K562 (cell line): ENCODE data around the gene KMT2E. TPM values are rescaled to one million over a fixed set of nuclear protein-coding genes. Genes with fewer than 3 reads are reported as not detected.

Experiments used
- ATAC-seq: fragments of 200-7000 bp; cut with Tn5 transposase; 3 replicates; pipeline ENCODE4 v1.9.1; 2020; ENCODE audit warnings: moderate library complexity
- BruUV-seq: library from RNA; stranded (reverse); fragments of 400-500 nt; replicated peaks from 2 replicates; lab custom pipeline; 2021; lab: Mats Ljungman, UMichigan
- CTCF ChIA-PET: fragments of 300-600 bp; formaldehyde crosslinking; extraction: SDS; loops from one replicate; lab custom pipeline; 2021; ENCODE audit warnings: low intra/inter-chr PET ratio; lab: Yijun Ruan, JAX
- POLR2A ChIA-PET: fragments of 300-600, 350-650 bp; sonication (Branson Sonifier 250); formaldehyde crosslinking; extraction: SDS; loops from one replicate; lab custom pipeline; 2021; ENCODE audit warnings: antibody characterized with exemption, inconsistent platforms; lab: Yijun Ruan, JAX
- DNase-seq, 4 experiments: peaks; one replicate each; pipeline versions ENCODE4 v3.0.0 to v3.0.0-alpha.2; 2011 to 2018; ENCODE audit warnings: low spot score in 3 of 4, mixed read lengths in 3 of 4; ENCODE audit errors: extremely low read depth in 1 of 4
- FAIRE-seq: peaks from 2 replicates; lab custom pipeline; 2011; peaks lifted over from hg19 to GRCh38; lab: Jason Lieb, UNC
- H2AFZ ChIP-seq: 2 replicates; pipeline ENCODE4 v1.6.0; 2011; ENCODE audit warnings: low read depth, low read length, control low read depth, inconsistent platforms
- H3K27ac ChIP-seq: fragments of 200-600 bp; 3 replicates; pipeline ENCODE4 v1.8.0; 2011; ENCODE audit warnings: low read depth, mild to moderate bottlenecking, control low read depth, inconsistent platforms, low read length, moderate library complexity, mixed read lengths; ENCODE audit errors: extremely low read depth
- H3K27me3 ChIP-seq, 2 experiments: fragments of 300-600 bp in 1 of 2; 2 replicates in 1 of 2; 3 replicates in 1 of 2; pipeline versions ENCODE4 v1.6.0 to v1.8.0; 2011; ENCODE audit warnings: inconsistent platforms in 2 of 2, low read length in 2 of 2, mild to moderate bottlenecking in 1 of 2, mixed read lengths in 1 of 2, moderate library complexity in 1 of 2; ENCODE audit not compliant: control insufficient read depth in 2 of 2, insufficient read depth in 2 of 2
- H3K36me3 ChIP-seq: fragments of 300-600 bp; 3 replicates; pipeline ENCODE4 v1.8.0; 2011; ENCODE audit warnings: mild to moderate bottlenecking, low read length, inconsistent platforms; ENCODE audit not compliant: control insufficient read depth, insufficient read depth
- H3K4me1 ChIP-seq, 2 experiments: fragments of 200-600 bp in 1 of 2; replicated peaks in 1 of 2; 2 replicates in 1 of 2; 3 replicates in 1 of 2; pipeline versions ENCODE4 v1.5.1 to v1.8.0; 2011; ENCODE audit warnings: inconsistent platforms in 2 of 2, low read length in 2 of 2, mild to moderate bottlenecking in 1 of 2, mixed read lengths in 1 of 2, moderate library complexity in 1 of 2; ENCODE audit not compliant: control insufficient read depth in 2 of 2, insufficient read depth in 2 of 2
- H3K4me2 ChIP-seq: 2 replicates; pipeline ENCODE4 v1.6.1; 2011; ENCODE audit warnings: low read length, control low read depth, inconsistent platforms, mixed read lengths; ENCODE audit not compliant: insufficient read depth
- H3K4me3 ChIP-seq: fragments of 200-600 bp; sonication (generic), shearing (Covaris generic); 2 replicates; pipeline ENCODE4 v1.5.1; 2016; ENCODE audit warnings: control low read depth, inconsistent platforms
- H3K79me2 ChIP-seq: fragments of 200-600 bp; 3 replicates; pipeline ENCODE4 v1.8.0; 2011; ENCODE audit warnings: low read length, inconsistent platforms; ENCODE audit not compliant: control insufficient read depth, insufficient read depth
- H3K9ac ChIP-seq, 2 experiments: 2 replicates each; pipeline versions ENCODE4 v1.6.0 to v1.6.1; 2011; ENCODE audit warnings: low read depth in 2 of 2, low read length in 2 of 2, control low read depth in 1 of 2, inconsistent platforms in 1 of 2, mild to moderate bottlenecking in 1 of 2, mixed read lengths in 1 of 2; ENCODE audit not compliant: insufficient read depth in 1 of 2
- H3K9me1 ChIP-seq: one replicate; pipeline ENCODE4 v1.6.0; 2011; ENCODE audit warnings: inconsistent platforms, mild to moderate bottlenecking, low read length, moderate library complexity; ENCODE audit not compliant: control insufficient read depth, insufficient read depth
- H3K9me3 ChIP-seq: replicated peaks from 2 replicates; pipeline ENCODE4 v1.5.1; 2011; ENCODE audit warnings: low read depth, low read length, inconsistent platforms; ENCODE audit not compliant: control insufficient read depth, insufficient read depth
- H4K20me1 ChIP-seq: replicated peaks from 2 replicates; pipeline ENCODE4 v1.6.1; 2011; ENCODE audit warnings: low read length, inconsistent platforms, mixed read lengths; ENCODE audit not compliant: control insufficient read depth, insufficient read depth
- ARID1B ChIP-seq: fragments of 450-650 bp; IDR thresholded peaks from 2 replicates; pipeline ENCODE4 v1.6.1; 2016; ENCODE audit warnings: antibody characterized with exemption, mild to moderate bottlenecking, inconsistent platforms
- CREB1 ChIP-seq, 2 experiments: sonication (generic) in 1 of 2; formaldehyde crosslinking in 1 of 2; IDR thresholded peaks; 2 replicates each; pipeline versions ENCODE4 v1.6.1 to v1.8.0; 2012 to 2022; ENCODE audit warnings: inconsistent platforms in 1 of 2, mild to moderate bottlenecking in 1 of 2, missing genetic modification reagents in 1 of 2, moderate library complexity in 1 of 2
- DNMT1 ChIP-seq: fragments of 450-650 bp; IDR thresholded peaks from 2 replicates; pipeline ENCODE4 v1.6.1; 2016; ENCODE audit warnings: antibody characterized with exemption, mild to moderate bottlenecking
- HCFC1 ChIP-seq: IDR thresholded peaks from 2 replicates; pipeline ENCODE4 v1.6.1; 2012; ENCODE audit warnings: low read depth, low read length, improper control_type of control experiment
- HOXB6 ChIP-seq: fragments of 250-450 bp; sonication (Bioruptor Pico); IDR thresholded peaks from 2 replicates; pipeline ENCODE4 v1.5.1; 2022; ENCODE audit warnings: mild to moderate bottlenecking, borderline replicate concordance
- KHSRP ChIP-seq: fragments of 450-650 bp; IDR thresholded peaks from 2 replicates; pipeline ENCODE4 v1.6.1; 2017
- MAFK ChIP-seq: IDR thresholded peaks from 2 replicates; pipeline ENCODE4 v1.6.1; 2011; ENCODE audit warnings: low read length, improper control_type of control experiment
- NFXL1 ChIP-seq: fragments of 450-650 bp; formaldehyde crosslinking; IDR thresholded peaks from 2 replicates; pipeline ENCODE4 v1.4.0; 2021; ENCODE audit warnings: mild to moderate bottlenecking
- THRAP3 ChIP-seq: fragments of 450-650 bp; IDR thresholded peaks from 2 replicates; pipeline ENCODE4 v1.6.1; 2016; ENCODE audit warnings: mild to moderate bottlenecking, inconsistent platforms, borderline replicate concordance
- XRCC4 ChIP-seq: IDR thresholded peaks from one replicate; pipeline ENCODE4 v1.6.1; 2011; ENCODE audit not compliant: insufficient read depth, insufficient read length; ENCODE audit errors: extremely low read depth
- ZBTB8A ChIP-seq: fragments of 450-650 bp; IDR thresholded peaks from 2 replicates; pipeline ENCODE4 v1.6.1; 2018; ENCODE audit warnings: mild to moderate bottlenecking, moderate library complexity; ENCODE audit not compliant: partially characterized antibody
- ZC3H8 ChIP-seq: fragments of 450-650 bp; IDR thresholded peaks from 2 replicates; pipeline ENCODE4 v1.6.1; 2017
- ZKSCAN3 ChIP-seq: fragments of 250-450 bp; sonication (Bioruptor Pico); IDR thresholded peaks from 2 replicates; pipeline ENCODE4 v1.4.0; 2020
- ZNF146 ChIP-seq: IDR thresholded peaks from one replicate; pipeline ENCODE4 v1.6.1; 2018; ENCODE audit warnings: missing compliant biosample characterization; ENCODE audit not compliant: unreplicated experiment
- ZNF699 ChIP-seq: fragments of 250-450 bp; sonication (Bioruptor Pico); IDR thresholded peaks from 2 replicates; pipeline ENCODE4 v1.8.0; 2021; ENCODE audit warnings: mild to moderate bottlenecking, moderate library complexity; ENCODE audit not compliant: insufficient replicate concordance
- WGBS: fragments of 100-300 bp; shearing (Covaris generic); methylation state at CpG from one replicate; pipeline ENCODE4 v1.1.6; 2016; ENCODE audit warnings: low coverage, mixed read lengths; ENCODE audit not compliant: insufficient coverage; ENCODE audit errors: missing lambda C conversion rate; 5-methylcytosine and 5-hydroxymethylcytosine counted together
- in situ Hi-C: fragments of 300-500 bp; cut with MboI; formaldehyde crosslinking; loops from 4 replicates; pipeline ENCODE4 v1.15.0; 2018; ENCODE audit warnings: inconsistent platforms, mixed read lengths
- intact Hi-C: fragments of 100-400 bp; cut with micrococcal nuclease; formaldehyde crosslinking; loops from 2 replicates; pipeline ENCODE4 v1.14.2; 2022
- polyA plus RNA-seq, 8 experiments: library from polyadenylated mRNA; depleted of rRNA in 4 of 8; stranded (reverse) in 5 of 8; unstranded in 3 of 8; fragments of >200 nt; fragmentation: Nextera tagmentation in 2 of 8; fragmentation: Illumina TruSeq in 1 of 8; extraction: Ambion mirVana in 2 of 8; extraction: Trizol in 1 of 8; gene quantifications; 2 replicates each; pipeline versions ENCODE4 v1.2.1 to v1.2.3, GENCODE V29; 2011 to 2014; ENCODE audit warnings: inconsistent platforms in 1 of 8, missing spikeins in 1 of 8
- total RNA-seq, 7 experiments: library from RNA; depleted of rRNA in 6 of 7; stranded (reverse); fragments of >200 nt in 6 of 7; fragmentation: Illumina TruSeq in 2 of 7; extraction: Trizol in 2 of 7; gene quantifications; 2 replicates each; pipeline versions ENCODE4 v1.2.1 to v1.2.3, GENCODE V29; 2011 to 2021; ENCODE audit warnings: low replicate concordance in 1 of 7
- TF ChIP-seq, protein P1 (sequence below): fragments of 250-450 bp; sonication (Bioruptor Pico); IDR thresholded peaks from 2 replicates; pipeline ENCODE4 v1.5.0; 2021; ENCODE audit warnings: mild to moderate bottlenecking, moderate library complexity
- TF ChIP-seq, protein P2 (sequence below): fragments of 250-450 bp; sonication (Bioruptor Pico); IDR thresholded peaks from 2 replicates; pipeline ENCODE4 v1.5.0; 2021
- TF ChIP-seq, protein P3 (sequence below): fragments of 250-450 bp; sonication (Bioruptor Pico); IDR thresholded peaks from 2 replicates; pipeline ENCODE4 v1.8.0; 2022; ENCODE audit warnings: inconsistent platforms, mild to moderate bottlenecking, moderate library complexity, borderline replicate concordance

KMT2E gene
- total and polyA plus RNA-seq, 9 of the 15 experiments (the other 6 are each of a cell fraction or from before 2014, with no cell fraction given) = 8.9 to 55.3 (median 38.1) TPM

DNA sequence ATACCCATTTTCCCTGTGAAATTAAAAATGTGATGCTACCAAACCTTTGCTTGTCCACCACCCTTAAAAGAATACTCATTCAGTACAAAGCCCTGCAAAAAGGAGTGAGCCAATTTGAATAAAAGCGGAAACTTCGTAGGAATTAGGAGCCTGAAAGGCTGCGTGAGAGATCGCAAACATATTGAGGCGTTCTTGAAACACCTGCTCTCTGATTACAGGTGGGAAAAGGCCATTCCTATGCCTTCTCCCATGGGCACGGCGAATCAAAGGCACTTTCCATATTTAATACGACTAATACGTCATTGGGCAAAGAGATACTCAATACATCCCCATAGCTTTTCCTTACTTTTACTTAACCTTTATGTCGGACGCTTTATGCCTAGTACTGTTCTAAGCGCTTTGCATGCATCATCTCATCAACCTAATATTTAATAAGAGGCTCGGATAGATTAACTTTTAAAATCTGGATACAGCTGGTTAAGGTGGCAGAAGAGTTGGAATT lies 30.9 kb upstream of the KMT2E start:
- Histone ChIP-seq H3K4me2 (peak overlapping the region; percentile 92), H3K9me1 (no peaks in the 10 kb centered on the region), H3K4me1 (peaks cover 14 to 19% of the 10 kb centered on the region in 2 experiments; a peak in 4 of 5 replicates), H3K36me3 (peaks cover 14% of the 10 kb centered on the region; the same call in 1 of the 3 replicates), H3K79me2 (peaks cover 60% of the 10 kb centered on the region), H3K4me3 (peak overlapping the region; percentile 58), H4K20me1 (0 out of 2 replicates have a peak, but pooled peaks cover 4% of the 10 kb centered on the region), H3K27me3 (no peaks in the 10 kb centered on the region), H2AFZ (peak overlapping the region; percentile 96), H3K27ac (peak overlapping the region; percentile 95), H3K9me3 (no peaks in the 10 kb centered on the region), H3K9ac (peak overlapping the region; percentile 93 to 96)
- no peak for FAIRE-seq
- ATAC-seq = no peak
- TSS peak; percentile 68 for BruUV-seq
- ChIA-PET POLR2A (interaction anchor here (0.6 to 6.2 kb wide), 18 partner anchors 9 to 1749 kb away, joined by 3 to 73 read pairs (median 4); partner anchors contain the start of gene KMT2E), CTCF (interaction anchor here (0.5 to 1.8 kb wide), 3 partner anchors 58 to 261 kb away, joined by 3 to 8 read pairs (median 3); no protein-coding TSS in a partner anchor)
- intact Hi-C loops (loop anchor here (5.0 to 10.0 kb wide), 4 partner anchors 124 to 604 kb away; no protein-coding TSS in a partner anchor), in situ Hi-C loops (no loop called here)
- DNase-seq = no peak
- WGBS = 45% methylated on average over 13 of the region's 13 CpGs
- TF ChIP-seq HCFC1 (no peak), MAFK (no peak), ZC3H8 (no peak), THRAP3 (0 out of 2 replicates have a peak, but pooled peaks have one; percentile 29), CREB1 (IDR thresholded peaks at IDR 0.05) (no peak), CREB1 (CRISPR knock-in tag; IDR thresholded peaks at IDR 0.05) (no peak), ARID1B (no peak), ZBTB8A (no peak), ZNF699 (CRISPR knock-in tag) (no peak), XRCC4 (no peak), KHSRP (no peak), DNMT1 (no peak), ZKSCAN3 (no peak), ZNF146 (CRISPR knock-in tag) (no peak), NFXL1 (CRISPR knock-in tag) (no peak), HOXB6 (CRISPR knock-in tag) (peak; percentile 57; the same call in 1 of the 2 replicates)
- TF ChIP-seq, protein P1, sequence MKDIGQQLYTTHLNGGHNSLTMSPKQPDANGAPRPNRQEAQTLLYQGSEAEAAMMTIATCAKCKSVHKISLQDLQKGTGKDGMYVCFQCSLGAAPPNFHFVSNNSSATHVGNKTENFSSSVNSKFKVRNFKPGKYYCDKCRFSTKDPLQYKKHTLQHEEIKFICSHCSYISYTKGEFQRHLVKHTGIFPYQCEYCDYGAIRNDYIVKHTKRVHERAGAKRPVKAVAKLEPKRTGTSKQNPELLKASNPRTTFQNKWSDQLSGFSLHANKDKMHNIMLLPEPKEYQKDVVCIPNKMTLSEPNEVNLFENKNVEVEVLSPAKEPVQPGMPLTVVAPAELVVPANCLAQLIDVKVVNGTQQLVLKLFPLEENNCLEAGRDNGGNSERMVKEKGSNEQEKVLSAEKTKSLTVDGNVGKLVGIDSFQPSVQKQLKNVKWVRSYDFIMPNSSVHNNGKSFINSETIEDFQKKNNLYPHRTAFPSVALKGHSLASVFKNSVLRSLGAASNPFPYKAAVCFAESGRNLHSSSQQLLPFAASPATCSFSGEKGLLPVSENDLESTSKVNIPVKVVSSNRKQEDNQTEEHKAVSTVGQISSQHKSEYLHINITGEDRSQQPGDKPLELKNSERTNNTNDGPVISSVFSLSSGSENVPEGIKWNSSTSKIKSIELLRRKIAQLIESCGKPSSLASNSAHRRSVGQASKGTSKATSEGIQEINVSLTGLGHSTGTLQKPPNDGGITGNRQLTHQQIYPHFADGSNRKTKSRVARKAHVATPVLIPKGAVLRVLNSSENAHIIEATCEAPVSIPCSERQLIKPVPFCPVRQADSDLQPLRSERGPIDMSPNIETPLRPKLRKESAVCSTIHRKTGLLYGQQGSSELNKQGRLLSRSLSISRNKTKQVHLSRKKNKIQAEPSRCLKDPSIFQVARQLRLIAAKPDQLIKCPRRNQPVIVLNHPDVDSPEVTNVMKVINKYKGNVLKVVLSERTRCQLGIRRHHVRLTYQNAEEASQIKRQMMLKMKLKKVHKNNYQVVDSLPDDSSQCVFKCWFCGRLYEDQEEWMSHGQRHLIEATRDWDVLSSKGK (CRISPR knock-in tag) = no peak
- TF ChIP-seq, protein P2, sequence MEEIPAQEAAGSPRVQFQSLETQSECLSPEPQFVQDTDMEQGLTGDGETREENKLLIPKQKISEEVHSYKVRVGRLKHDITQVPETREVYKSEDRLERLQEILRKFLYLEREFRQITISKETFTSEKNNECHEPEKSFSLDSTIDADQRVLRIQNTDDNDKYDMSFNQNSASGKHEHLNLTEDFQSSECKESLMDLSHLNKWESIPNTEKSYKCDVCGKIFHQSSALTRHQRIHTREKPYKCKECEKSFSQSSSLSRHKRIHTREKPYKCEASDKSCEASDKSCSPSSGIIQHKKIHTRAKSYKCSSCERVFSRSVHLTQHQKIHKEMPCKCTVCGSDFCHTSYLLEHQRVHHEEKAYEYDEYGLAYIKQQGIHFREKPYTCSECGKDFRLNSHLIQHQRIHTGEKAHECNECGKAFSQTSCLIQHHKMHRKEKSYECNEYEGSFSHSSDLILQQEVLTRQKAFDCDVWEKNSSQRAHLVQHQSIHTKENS (CRISPR knock-in tag) = no peak
- TF ChIP-seq, protein P3, sequence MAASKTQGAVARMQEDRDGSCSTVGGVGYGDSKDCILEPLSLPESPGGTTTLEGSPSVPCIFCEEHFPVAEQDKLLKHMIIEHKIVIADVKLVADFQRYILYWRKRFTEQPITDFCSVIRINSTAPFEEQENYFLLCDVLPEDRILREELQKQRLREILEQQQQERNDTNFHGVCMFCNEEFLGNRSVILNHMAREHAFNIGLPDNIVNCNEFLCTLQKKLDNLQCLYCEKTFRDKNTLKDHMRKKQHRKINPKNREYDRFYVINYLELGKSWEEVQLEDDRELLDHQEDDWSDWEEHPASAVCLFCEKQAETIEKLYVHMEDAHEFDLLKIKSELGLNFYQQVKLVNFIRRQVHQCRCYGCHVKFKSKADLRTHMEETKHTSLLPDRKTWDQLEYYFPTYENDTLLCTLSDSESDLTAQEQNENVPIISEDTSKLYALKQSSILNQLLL (CRISPR knock-in tag) = no peak
